Measurements from ENCODE around the gene RAVER2. TPM values are rescaled to one million over a fixed set of nuclear protein-coding genes. Genes with fewer than 3 reads are reported as not detected.
A peak's percentile ranks its signal among the peaks of the same experiment; 100 is the strongest.

The RAVER2 gene
- total and polyA plus RNA-seq, 2 of the 13 experiments (the other 11 are each of a cell fraction or from before 2014, with no cell fraction given): 11.4 to 15.4 TPM

GRCh38 chr1:64823691-64824476, 79.0 kb downstream of the RAVER2 start:
- 70% methylated on average over 11 of the region's 11 CpGs for WGBS (ENCODE audit: low lambda C conversion rate)
- ChIA-PET CTCF (ENCODE audit: low intra/inter-chr PET ratio, low total read pairs) (interaction anchor here (0.9 to 2.2 kb wide), 4 partner anchors 78 to 555 kb away, joined by 3 to 19 read pairs (median 6); partner anchors contain the start of gene RAVER2), POLR2A (no interaction called here)
- no peak overlapping the region for H3K4me3 ChIP-seq (replicated peaks in 1 of 3; ENCODE audit: insufficient read depth in 1 of 3, low read depth in 2 of 3, low read length in 3 of 3)
- peak; percentile 65 for ATAC-seq
- no peaks in the 10 kb centered on the region for H3K9me3 ChIP-seq (ENCODE audit: low read length)
- intact Hi-C loops (cut with micrococcal nuclease; ENCODE audit: unreplicated experiment) (loop anchor here (1.0 kb wide), 2 partner anchors 79 to 138 kb away; partner anchors contain the start of gene RAVER2), in situ Hi-C loops (cut with HindIII; ENCODE audit: extremely low pct_ligation_motif_present, low pct_unique_long_range_greater_than_20kb) (loop anchor here (5.0 kb wide), 1 partner anchor 557 kb away; no protein-coding TSS in a partner anchor)
- no peaks in the 10 kb centered on the region for H3K79me2 ChIP-seq (ENCODE audit: insufficient read depth, low read length)
- no peak overlapping the region for H3K9ac ChIP-seq (ENCODE audit: insufficient read depth, low read depth, low read length)
- BruUV-seq (replicated peaks): no TSS peak
- H4K20me1 ChIP-seq (ENCODE audit: insufficient read depth, low read length): no peaks in the 10 kb centered on the region
- no peaks in the 10 kb centered on the region for H3K27me3 ChIP-seq (ENCODE audit: control insufficient read depth in 1 of 2, insufficient read depth in 2 of 2, low read length in 2 of 2)
- H3K36me3 ChIP-seq (replicated peaks in 1 of 2; ENCODE audit: control insufficient read depth in 1 of 2, insufficient read depth in 2 of 2, low read length in 2 of 2): no peaks in the 10 kb centered on the region
- no peak overlapping the region for H2AFZ ChIP-seq (ENCODE audit: low read length)
- FAIRE-seq: peak; percentile 92
- H3K4me2 ChIP-seq (ENCODE audit: low read depth, low read length): no peak overlapping the region
- peaks cover 9% of the 10 kb centered on the region for H3K4me1 ChIP-seq (ENCODE audit: insufficient read depth, low read length)
- H3K27ac ChIP-seq (ENCODE audit: extremely low read length, insufficient read depth, low read length): no peak overlapping the region
- peak; percentile 69 for DNase-seq (ENCODE audit: low spot score)
- TF ChIP-seq CEBPG (CRISPR knock-in tag; IDR thresholded peaks at IDR 0.05): 0 out of 2 replicates have a peak, but pooled peaks have one; percentile 26
- peak; percentile 54 for TF ChIP-seq ARID5B (CRISPR knock-in tag; IDR thresholded peaks at IDR 0.05)
- TF ChIP-seq ZNF30 (CRISPR knock-in tag; IDR thresholded peaks at IDR 0.05): no peak
- TF ChIP-seq ELF3 (CRISPR knock-in tag; IDR thresholded peaks at IDR 0.05): 0 out of 2 replicates have a peak, but pooled peaks have one; percentile 36
- TF ChIP-seq TSC22D2 (CRISPR knock-in tag; IDR thresholded peaks at IDR 0.05; ENCODE audit: borderline replicate concordance): no peak
- 0 out of 2 replicates have a peak, but pooled peaks have one; percentile 23 for TF ChIP-seq ZNF3 (CRISPR knock-in tag; IDR thresholded peaks at IDR 0.05)
- TF ChIP-seq ESRRA (CRISPR knock-in tag; IDR thresholded peaks at IDR 0.05; ENCODE audit: low read depth): no peak
- TF ChIP-seq PLRG1 (conservative IDR thresholded peaks at IDR 0.05): no peak
- no peak for TF ChIP-seq SOX13 (IDR thresholded peaks at IDR 0.05)
- TF ChIP-seq SOX13 (CRISPR knock-in tag; conservative IDR thresholded peaks at IDR 0.05 in 1 of 2, IDR thresholded peaks at IDR 0.05 in 1 of 2): 0 out of 4 replicates have a peak, but pooled peaks of 1 of the 2 experiments have one; percentile 27
- TF ChIP-seq ZNF678 (CRISPR knock-in tag; IDR thresholded peaks at IDR 0.05): no peak
- TF ChIP-seq CREB1 (IDR thresholded peaks at IDR 0.05): no peak
- TF ChIP-seq CREB1 (CRISPR knock-in tag; IDR thresholded peaks at IDR 0.05): 0 out of 2 replicates have a peak, but pooled peaks have one; percentile 23
- TF ChIP-seq ZNF740 (CRISPR knock-in tag; IDR thresholded peaks at IDR 0.05): no peak
- no peak for TF ChIP-seq FIP1L1 (IDR thresholded peaks at IDR 0.05; ENCODE audit: borderline replicate concordance, insufficient read depth, low read depth, low read length)
- TF ChIP-seq ZBTB10 (CRISPR knock-in tag; IDR thresholded peaks at IDR 0.05; ENCODE audit: borderline replicate concordance): no peak
- TF ChIP-seq ZNF652 (CRISPR knock-in tag; IDR thresholded peaks at IDR 0.05; ENCODE audit: borderline replicate concordance, low read depth): no peak
- peak; percentile 64; the same call in 1 of the 2 replicates for TF ChIP-seq TGIF2 (CRISPR knock-in tag; IDR thresholded peaks at IDR 0.05)
